HepG2 (cell line): ENCODE measurements around the gene RPL26. TPM values are rescaled to one million over a fixed set of nuclear protein-coding genes. Genes with fewer than 3 reads are reported as not detected.

Source experiments
- ARNT ChIP-seq: fragments of 450-650 bp; IDR thresholded peaks from 2 replicates; pipeline ENCODE4 v1.6.1; 2017
- ATF1 ChIP-seq: IDR thresholded peaks from 2 replicates; pipeline ENCODE4 v1.6.1; 2016; ENCODE audit warnings: mild to moderate bottlenecking, control low read depth
- DR1 ChIP-seq: sonication (generic); formaldehyde crosslinking; IDR thresholded peaks from 2 replicates; pipeline ENCODE4 v1.8.0; 2021; ENCODE audit warnings: mild to moderate bottlenecking, missing genetic modification reagents, inconsistent platforms
- IRF2 ChIP-seq: IDR thresholded peaks from 2 replicates; pipeline ENCODE4 v1.6.1; 2018; ENCODE audit warnings: missing genetic modification reagents, missing compliant biosample characterization
- MAZ ChIP-seq, 2 experiments: sonication (generic) in 1 of 2; formaldehyde crosslinking in 1 of 2; IDR thresholded peaks; 2 replicates each; pipeline versions ENCODE4 v1.5.0 to v1.6.1; 2012 to 2020; ENCODE audit warnings: low read depth in 2 of 2, mild to moderate bottlenecking in 2 of 2, borderline replicate concordance in 1 of 2, improper control_type of control experiment in 1 of 2, low read length in 1 of 2, missing genetic modification reagents in 1 of 2, moderate library complexity in 1 of 2
- MBNL3 ChIP-seq: fragments of 250-450 bp; sonication (Bioruptor Pico); conservative IDR thresholded peaks from 2 replicates; pipeline ENCODE4 v1.8.0; 2022; ENCODE audit warnings: mild to moderate bottlenecking, inconsistent platforms
- MIXL1 ChIP-seq: IDR thresholded peaks from 2 replicates; pipeline ENCODE4 v1.6.1; 2016
- NFIB ChIP-seq: sonication (generic); formaldehyde crosslinking; IDR thresholded peaks from 2 replicates; pipeline ENCODE4 v1.9.0; 2021; ENCODE audit warnings: missing genetic modification reagents, mild to moderate bottlenecking, borderline replicate concordance
- POGZ ChIP-seq: sonication (generic); formaldehyde crosslinking; IDR thresholded peaks from 2 replicates; pipeline ENCODE4 v1.4.0; 2020; ENCODE audit warnings: mild to moderate bottlenecking, missing genetic modification reagents
- SOX6 ChIP-seq, 2 experiments: fragments of 450-650 bp in 1 of 2; sonication (generic) in 1 of 2; formaldehyde crosslinking in 1 of 2; IDR thresholded peaks; 2 replicates each; pipeline versions ENCODE4 v1.4.0 to v1.6.1; 2017 to 2020; ENCODE audit warnings: antibody characterized with exemption in 1 of 2, mild to moderate bottlenecking in 1 of 2, missing genetic modification reagents in 1 of 2
- ZBTB21 ChIP-seq: sonication (generic); formaldehyde crosslinking; IDR thresholded peaks from 2 replicates; pipeline ENCODE4 v1.4.0; 2020; ENCODE audit warnings: missing genetic modification reagents
- ZNF136 ChIP-seq: sonication (generic); formaldehyde crosslinking; IDR thresholded peaks from 2 replicates; pipeline ENCODE4 v1.8.1; 2022; ENCODE audit warnings: low read depth, mild to moderate bottlenecking, moderate library complexity, missing genetic modification reagents
- ZNF468 ChIP-seq: sonication (generic); formaldehyde crosslinking; IDR thresholded peaks from 2 replicates; pipeline ENCODE4 v1.8.0; 2022; ENCODE audit warnings: mild to moderate bottlenecking, moderate library complexity, missing genetic modification reagents
- ZNF672 ChIP-seq: sonication (generic); formaldehyde crosslinking; IDR thresholded peaks from 2 replicates; pipeline ENCODE4 v1.8.1; 2022; ENCODE audit warnings: missing genetic modification reagents
- polyA plus RNA-seq, 8 experiments: library from polyadenylated mRNA; depleted of rRNA in 3 of 8; stranded (reverse) in 7 of 8; unstranded in 1 of 8; fragments of >200 nt; fragmentation: Illumina TruSeq in 4 of 8; extraction: Trizol in 4 of 8; gene quantifications; 2 replicates each; pipeline versions ENCODE4 v1.2.1 to v1.2.3, GENCODE V29; 2011 to 2016; ENCODE audit warnings: low read depth in 4 of 8, missing spikeins in 1 of 8, mixed read lengths in 1 of 8; ENCODE audit not compliant: insufficient read depth in 1 of 8
- total RNA-seq, 5 experiments: library from RNA; depleted of rRNA; stranded (reverse); fragments of >200 nt; fragmentation: Illumina TruSeq; extraction: Trizol; gene quantifications; 2 replicates each; pipeline ENCODE4 v1.2.3, GENCODE V29; 2016; ENCODE audit warnings: low read depth in 1 of 5
- TF ChIP-seq, protein P1 (sequence below): IDR thresholded peaks from 2 replicates; pipeline ENCODE4 v1.6.1; 2016; ENCODE audit warnings: low read depth, control low read depth
- TF ChIP-seq, protein P2 (sequence below): sonication (generic); formaldehyde crosslinking; IDR thresholded peaks from 2 replicates; pipeline ENCODE4 v1.8.1; 2023; ENCODE audit warnings: mild to moderate bottlenecking, missing genetic modification reagents
- TF ChIP-seq, protein P3 (sequence below): IDR thresholded peaks from 2 replicates; pipeline ENCODE4 v1.6.1; 2018; ENCODE audit warnings: missing genetic modification reagents
- TF ChIP-seq, protein P4 (sequence below): sonication (generic); formaldehyde crosslinking; IDR thresholded peaks from 2 replicates; pipeline ENCODE4 v1.5.0; 2020; ENCODE audit warnings: missing genetic modification reagents
- TF ChIP-seq, protein P5 (sequence below): sonication (generic); formaldehyde crosslinking; IDR thresholded peaks from 2 replicates; pipeline ENCODE4 v1.4.0; 2020; ENCODE audit warnings: mild to moderate bottlenecking, missing genetic modification reagents, borderline replicate concordance
- TF ChIP-seq, protein P6 (sequence below): sonication (generic); formaldehyde crosslinking; IDR thresholded peaks from 2 replicates; pipeline ENCODE4 v1.4.0; 2020; ENCODE audit warnings: missing genetic modification reagents, borderline replicate concordance

RPL26 gene
- total and polyA plus RNA-seq, 2 of the 13 experiments (the other 11 are each of a cell fraction or from before 2014, with no cell fraction given), result 2,817 to 3,529 TPM

DNA sequence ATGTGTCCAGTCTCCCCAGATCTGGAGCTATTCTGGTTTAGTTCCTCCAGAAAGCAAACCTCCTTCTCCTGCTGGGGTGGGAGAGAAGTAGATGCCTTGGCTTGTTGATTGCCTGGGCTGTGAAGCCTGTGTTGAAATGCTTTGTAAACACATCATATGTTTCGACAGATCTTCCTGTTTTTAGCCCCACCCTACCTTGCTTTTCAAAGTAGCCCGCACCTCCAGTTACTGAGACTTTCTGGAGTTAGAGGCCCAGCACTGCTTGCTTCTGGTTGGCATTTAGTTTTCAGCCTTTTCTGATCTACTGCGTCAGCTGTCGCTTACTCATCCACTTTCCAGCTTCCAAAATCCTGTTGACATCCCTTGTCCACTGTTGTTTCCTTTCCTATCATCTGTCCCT lies 34.8 kb upstream of the RPL26 start (continued):
- no peak for TF ChIP-seq NFIB
- TF ChIP-seq, protein P1, sequence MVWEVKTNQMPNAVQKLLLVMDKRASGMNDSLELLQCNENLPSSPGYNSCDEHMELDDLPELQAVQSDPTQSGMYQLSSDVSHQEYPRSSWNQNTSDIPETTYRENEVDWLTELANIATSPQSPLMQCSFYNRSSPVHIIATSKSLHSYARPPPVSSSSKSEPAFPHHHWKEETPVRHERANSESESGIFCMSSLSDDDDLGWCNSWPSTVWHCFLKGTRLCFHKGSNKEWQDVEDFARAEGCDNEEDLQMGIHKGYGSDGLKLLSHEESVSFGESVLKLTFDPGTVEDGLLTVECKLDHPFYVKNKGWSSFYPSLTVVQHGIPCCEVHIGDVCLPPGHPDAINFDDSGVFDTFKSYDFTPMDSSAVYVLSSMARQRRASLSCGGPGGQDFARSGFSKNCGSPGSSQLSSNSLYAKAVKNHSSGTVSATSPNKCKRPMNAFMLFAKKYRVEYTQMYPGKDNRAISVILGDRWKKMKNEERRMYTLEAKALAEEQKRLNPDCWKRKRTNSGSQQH (CRISPR knock-in tag), result no peak
- TF ChIP-seq DR1 (CRISPR knock-in tag), result no peak
- TF ChIP-seq IRF2 (CRISPR knock-in tag), result peak; percentile 59; the same call in 1 of the 2 replicates
- no peak for TF ChIP-seq ZNF468 (CRISPR knock-in tag)
- TF ChIP-seq ZNF672, result no peak
- no peak for TF ChIP-seq SOX6 (IDR thresholded peaks at IDR 0.05)
- peak; percentile 66; the same call in 1 of the 2 replicates for TF ChIP-seq SOX6 (CRISPR knock-in tag; IDR thresholded peaks at IDR 0.05)
- TF ChIP-seq, protein P2, sequence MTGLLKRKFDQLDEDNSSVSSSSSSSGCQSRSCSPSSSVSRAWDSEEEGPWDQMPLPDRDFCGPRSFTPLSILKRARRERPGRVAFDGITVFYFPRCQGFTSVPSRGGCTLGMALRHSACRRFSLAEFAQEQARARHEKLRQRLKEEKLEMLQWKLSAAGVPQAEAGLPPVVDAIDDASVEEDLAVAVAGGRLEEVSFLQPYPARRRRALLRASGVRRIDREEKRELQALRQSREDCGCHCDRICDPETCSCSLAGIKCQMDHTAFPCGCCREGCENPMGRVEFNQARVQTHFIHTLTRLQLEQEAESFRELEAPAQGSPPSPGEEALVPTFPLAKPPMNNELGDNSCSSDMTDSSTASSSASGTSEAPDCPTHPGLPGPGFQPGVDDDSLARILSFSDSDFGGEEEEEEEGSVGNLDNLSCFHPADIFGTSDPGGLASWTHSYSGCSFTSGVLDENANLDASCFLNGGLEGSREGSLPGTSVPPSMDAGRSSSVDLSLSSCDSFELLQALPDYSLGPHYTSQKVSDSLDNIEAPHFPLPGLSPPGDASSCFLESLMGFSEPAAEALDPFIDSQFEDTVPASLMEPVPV (CRISPR knock-in tag), result no peak
- TF ChIP-seq, protein P3, sequence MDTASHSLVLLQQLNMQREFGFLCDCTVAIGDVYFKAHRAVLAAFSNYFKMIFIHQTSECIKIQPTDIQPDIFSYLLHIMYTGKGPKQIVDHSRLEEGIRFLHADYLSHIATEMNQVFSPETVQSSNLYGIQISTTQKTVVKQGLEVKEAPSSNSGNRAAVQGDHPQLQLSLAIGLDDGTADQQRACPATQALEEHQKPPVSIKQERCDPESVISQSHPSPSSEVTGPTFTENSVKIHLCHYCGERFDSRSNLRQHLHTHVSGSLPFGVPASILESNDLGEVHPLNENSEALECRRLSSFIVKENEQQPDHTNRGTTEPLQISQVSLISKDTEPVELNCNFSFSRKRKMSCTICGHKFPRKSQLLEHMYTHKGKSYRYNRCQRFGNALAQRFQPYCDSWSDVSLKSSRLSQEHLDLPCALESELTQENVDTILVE, result peak; percentile 81
- no peak for TF ChIP-seq ARNT
- TF ChIP-seq ZBTB21 (CRISPR knock-in tag), result no peak
- TF ChIP-seq, protein P4, sequence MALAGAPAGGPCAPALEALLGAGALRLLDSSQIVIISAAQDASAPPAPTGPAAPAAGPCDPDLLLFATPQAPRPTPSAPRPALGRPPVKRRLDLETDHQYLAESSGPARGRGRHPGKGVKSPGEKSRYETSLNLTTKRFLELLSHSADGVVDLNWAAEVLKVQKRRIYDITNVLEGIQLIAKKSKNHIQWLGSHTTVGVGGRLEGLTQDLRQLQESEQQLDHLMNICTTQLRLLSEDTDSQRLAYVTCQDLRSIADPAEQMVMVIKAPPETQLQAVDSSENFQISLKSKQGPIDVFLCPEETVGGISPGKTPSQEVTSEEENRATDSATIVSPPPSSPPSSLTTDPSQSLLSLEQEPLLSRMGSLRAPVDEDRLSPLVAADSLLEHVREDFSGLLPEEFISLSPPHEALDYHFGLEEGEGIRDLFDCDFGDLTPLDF (CRISPR knock-in tag), result no peak
- TF ChIP-seq ATF1, result no peak
- no peak for TF ChIP-seq POGZ (CRISPR knock-in tag)
- TF ChIP-seq, protein P5, sequence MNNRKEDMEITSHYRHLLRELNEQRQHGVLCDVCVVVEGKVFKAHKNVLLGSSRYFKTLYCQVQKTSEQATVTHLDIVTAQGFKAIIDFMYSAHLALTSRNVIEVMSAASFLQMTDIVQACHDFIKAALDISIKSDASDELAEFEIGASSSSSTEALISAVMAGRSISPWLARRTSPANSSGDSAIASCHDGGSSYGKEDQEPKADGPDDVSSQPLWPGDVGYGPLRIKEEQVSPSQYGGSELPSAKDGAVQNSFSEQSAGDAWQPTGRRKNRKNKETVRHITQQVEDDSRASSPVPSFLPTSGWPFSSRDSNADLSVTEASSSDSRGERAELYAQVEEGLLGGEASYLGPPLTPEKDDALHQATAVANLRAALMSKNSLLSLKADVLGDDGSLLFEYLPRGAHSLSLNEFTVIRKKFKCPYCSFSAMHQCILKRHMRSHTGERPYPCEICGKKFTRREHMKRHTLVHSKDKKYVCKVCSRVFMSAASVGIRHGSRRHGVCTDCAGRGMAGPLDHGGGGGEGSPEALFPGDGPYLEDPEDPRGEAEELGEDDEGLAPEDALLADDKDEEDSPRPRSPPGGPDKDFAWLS (CRISPR knock-in tag), result no peak
- TF ChIP-seq, protein P6, sequence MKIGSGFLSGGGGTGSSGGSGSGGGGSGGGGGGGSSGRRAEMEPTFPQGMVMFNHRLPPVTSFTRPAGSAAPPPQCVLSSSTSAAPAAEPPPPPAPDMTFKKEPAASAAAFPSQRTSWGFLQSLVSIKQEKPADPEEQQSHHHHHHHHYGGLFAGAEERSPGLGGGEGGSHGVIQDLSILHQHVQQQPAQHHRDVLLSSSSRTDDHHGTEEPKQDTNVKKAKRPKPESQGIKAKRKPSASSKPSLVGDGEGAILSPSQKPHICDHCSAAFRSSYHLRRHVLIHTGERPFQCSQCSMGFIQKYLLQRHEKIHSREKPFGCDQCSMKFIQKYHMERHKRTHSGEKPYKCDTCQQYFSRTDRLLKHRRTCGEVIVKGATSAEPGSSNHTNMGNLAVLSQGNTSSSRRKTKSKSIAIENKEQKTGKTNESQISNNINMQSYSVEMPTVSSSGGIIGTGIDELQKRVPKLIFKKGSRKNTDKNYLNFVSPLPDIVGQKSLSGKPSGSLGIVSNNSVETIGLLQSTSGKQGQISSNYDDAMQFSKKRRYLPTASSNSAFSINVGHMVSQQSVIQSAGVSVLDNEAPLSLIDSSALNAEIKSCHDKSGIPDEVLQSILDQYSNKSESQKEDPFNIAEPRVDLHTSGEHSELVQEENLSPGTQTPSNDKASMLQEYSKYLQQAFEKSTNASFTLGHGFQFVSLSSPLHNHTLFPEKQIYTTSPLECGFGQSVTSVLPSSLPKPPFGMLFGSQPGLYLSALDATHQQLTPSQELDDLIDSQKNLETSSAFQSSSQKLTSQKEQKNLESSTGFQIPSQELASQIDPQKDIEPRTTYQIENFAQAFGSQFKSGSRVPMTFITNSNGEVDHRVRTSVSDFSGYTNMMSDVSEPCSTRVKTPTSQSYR (CRISPR knock-in tag), result no peak
- no peak for TF ChIP-seq ZNF136 (CRISPR knock-in tag)
- no peak for TF ChIP-seq MBNL3 (CRISPR knock-in tag)
- no peak for TF ChIP-seq MAZ (IDR thresholded peaks at IDR 0.05; ENCODE audit: borderline replicate concordance, low read depth, low read length)
- no peak; the same call in 1 of the 2 replicates for TF ChIP-seq MAZ (CRISPR knock-in tag; IDR thresholded peaks at IDR 0.05; ENCODE audit: low read depth)
- 0 out of 2 replicates have a peak, but pooled peaks have one; percentile 15 for TF ChIP-seq MIXL1 (CRISPR knock-in tag)
